SU-DHL-6 (cell line): ENCODE measurements around the gene PRLR.

Experiments used
- H2AFZ ChIP-seq: fragments of 200-600 bp; sonication (generic); 2 replicates; pipeline ENCODE4 v1.6.1; 2014; ENCODE audit warnings: low read depth, mild to moderate bottlenecking, moderate library complexity, mixed read lengths, antibody characterized with exemption, low read length; ENCODE audit not compliant: severe bottlenecking
- H3F3A ChIP-seq: fragments of 200-600 bp; shearing (Covaris generic); 2 replicates; pipeline ENCODE4 v1.6.0; 2016; ENCODE audit warnings: antibody characterized with exemption, mild to moderate bottlenecking; ENCODE audit not compliant: insufficient read depth
- H3K27ac ChIP-seq: fragments of 200-600 bp; sonication (generic); 2 replicates; pipeline ENCODE4 v1.5.1; 2016; ENCODE audit warnings: low read depth, mild to moderate bottlenecking, low read length, moderate library complexity, mixed read lengths
- H3K27me3 ChIP-seq: fragments of 200-600 bp; sonication (generic), shearing (Covaris generic); 2 replicates; pipeline ENCODE4 v1.6.0; 2014; ENCODE audit warnings: mild to moderate bottlenecking, low read length
- H3K36me3 ChIP-seq: fragments of 200-600 bp; sonication (generic); 2 replicates; pipeline ENCODE4 v1.6.1; 2014; ENCODE audit warnings: mild to moderate bottlenecking, low read length, mixed read lengths
- H3K4me2 ChIP-seq: fragments of 300-600, 200-600 bp; shearing (Covaris generic), sonication (generic); 2 replicates; pipeline ENCODE4 v1.6.0; 2014; ENCODE audit warnings: low read length, low read depth, mild to moderate bottlenecking; ENCODE audit not compliant: poor library complexity, severe bottlenecking
- H3K4me3 ChIP-seq: fragments of 200-600 bp; sonication (generic); 2 replicates; pipeline ENCODE4 v1.5.1; 2014; ENCODE audit warnings: antibody characterized with exemption, low read length, mild to moderate bottlenecking, mixed read lengths; ENCODE audit not compliant: insufficient read depth, poor library complexity, severe bottlenecking
- H3K79me2 ChIP-seq: fragments of 200-600 bp; sonication (generic); 2 replicates; pipeline ENCODE4 v1.6.1; 2014; ENCODE audit warnings: mild to moderate bottlenecking, low read length, moderate library complexity; ENCODE audit not compliant: insufficient read depth
- H3K9ac ChIP-seq: fragments of 200-600 bp; sonication (generic); 2 replicates; pipeline ENCODE4 v1.7.0; 2014; ENCODE audit warnings: mild to moderate bottlenecking, low read length
- H3K9me2 ChIP-seq: fragments of 200-600 bp; sonication (generic); replicated peaks from 2 replicates; pipeline ENCODE4 v1.6.1; 2014; ENCODE audit warnings: low read length; ENCODE audit not compliant: insufficient read depth
- H3K9me3 ChIP-seq: fragments of 200-600 bp; sonication (generic); 2 replicates; pipeline ENCODE4 v1.6.1; 2014; ENCODE audit warnings: low read length, mixed read lengths; ENCODE audit not compliant: insufficient read depth
- H4K20me1 ChIP-seq: fragments of 200-600 bp; sonication (generic); 2 replicates; pipeline ENCODE4 v1.6.1; 2014; ENCODE audit warnings: low read depth, mild to moderate bottlenecking, antibody characterized with exemption, low read length, moderate library complexity, mixed read lengths
- EZH2phosphoT487 ChIP-seq: fragments of 200-600 bp; sonication (generic), shearing (Covaris generic); conservative IDR thresholded peaks from 2 replicates; pipeline ENCODE4 v1.6.1; 2018; ENCODE audit warnings: mild to moderate bottlenecking, antibody characterized with exemption, low read length, moderate library complexity, mixed read lengths
- TF ChIP-seq, protein P1 (sequence below): fragments of 200-600 bp; sonication (generic); IDR thresholded peaks from one replicate; pipeline ENCODE4 v1.5.1; 2017; ENCODE audit warnings: antibody characterized with exemption, mild to moderate bottlenecking, low read length, moderate library complexity; ENCODE audit not compliant: insufficient read depth, poor library complexity, severe bottlenecking

Gene PRLR

DNA sequence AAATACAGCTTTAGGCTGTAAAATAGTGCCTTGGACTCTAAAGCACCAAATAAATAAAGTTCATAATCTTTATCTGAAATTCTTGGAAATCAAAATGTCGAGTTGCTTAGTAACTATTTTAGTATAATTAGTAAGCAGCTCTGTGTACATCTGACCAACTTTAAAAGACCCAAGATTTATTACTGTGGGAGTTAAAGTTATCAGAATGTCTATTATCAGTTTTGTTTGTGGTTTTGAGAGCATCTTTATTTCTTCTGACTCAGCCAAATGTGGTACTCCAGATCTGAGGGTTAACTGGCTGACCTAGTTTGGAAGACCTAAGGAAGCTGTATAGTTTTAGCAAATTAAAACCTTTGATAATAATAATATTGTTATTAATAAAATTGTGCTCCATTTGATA lies 81.2 kb downstream of the PRLR start:
- no peak for TF ChIP-seq EZH2phosphoT487
- TF ChIP-seq, protein P1, sequence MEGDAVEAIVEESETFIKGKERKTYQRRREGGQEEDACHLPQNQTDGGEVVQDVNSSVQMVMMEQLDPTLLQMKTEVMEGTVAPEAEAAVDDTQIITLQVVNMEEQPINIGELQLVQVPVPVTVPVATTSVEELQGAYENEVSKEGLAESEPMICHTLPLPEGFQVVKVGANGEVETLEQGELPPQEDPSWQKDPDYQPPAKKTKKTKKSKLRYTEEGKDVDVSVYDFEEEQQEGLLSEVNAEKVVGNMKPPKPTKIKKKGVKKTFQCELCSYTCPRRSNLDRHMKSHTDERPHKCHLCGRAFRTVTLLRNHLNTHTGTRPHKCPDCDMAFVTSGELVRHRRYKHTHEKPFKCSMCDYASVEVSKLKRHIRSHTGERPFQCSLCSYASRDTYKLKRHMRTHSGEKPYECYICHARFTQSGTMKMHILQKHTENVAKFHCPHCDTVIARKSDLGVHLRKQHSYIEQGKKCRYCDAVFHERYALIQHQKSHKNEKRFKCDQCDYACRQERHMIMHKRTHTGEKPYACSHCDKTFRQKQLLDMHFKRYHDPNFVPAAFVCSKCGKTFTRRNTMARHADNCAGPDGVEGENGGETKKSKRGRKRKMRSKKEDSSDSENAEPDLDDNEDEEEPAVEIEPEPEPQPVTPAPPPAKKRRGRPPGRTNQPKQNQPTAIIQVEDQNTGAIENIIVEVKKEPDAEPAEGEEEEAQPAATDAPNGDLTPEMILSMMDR = no peak
- Histone ChIP-seq H3K4me2 (no peak overlapping the region), H3K9ac (no peak overlapping the region), H3K27me3 (no peaks in the 10 kb centered on the region), H3K9me3 (no peaks in the 10 kb centered on the region), H3K36me3 (no peaks in the 10 kb centered on the region), H3F3A (no peaks in the 10 kb centered on the region), H2AFZ (no peak overlapping the region), H3K27ac (no peak overlapping the region), H3K4me3 (no peak overlapping the region), H3K79me2 (no peaks in the 10 kb centered on the region), H3K9me2 (no peaks in the 10 kb centered on the region), H4K20me1 (no peaks in the 10 kb centered on the region)

DNA sequence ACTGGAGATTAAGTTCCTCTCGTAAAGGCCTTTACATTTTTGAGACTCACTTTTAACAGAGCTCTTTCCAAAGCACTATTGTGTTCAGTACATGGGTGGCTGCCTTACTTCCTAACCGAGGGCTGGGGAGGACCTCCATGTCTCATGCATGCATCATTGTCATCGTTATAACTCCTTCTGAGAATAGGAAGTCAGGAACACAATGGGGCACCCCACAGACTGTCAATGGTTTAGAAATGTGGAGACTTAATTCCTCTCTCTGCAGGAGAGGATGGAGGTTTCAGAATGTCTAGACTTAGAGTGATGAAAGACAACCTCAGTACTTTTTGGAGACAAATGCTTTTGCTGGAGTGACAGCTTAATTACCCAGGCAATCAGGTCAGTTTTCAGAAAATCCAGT lies 83.9 kb downstream of the PRLR start:
- Histone ChIP-seq H3K9ac (no peak overlapping the region), H3K27ac (no peak overlapping the region), H4K20me1 (no peaks in the 10 kb centered on the region)

DNA sequence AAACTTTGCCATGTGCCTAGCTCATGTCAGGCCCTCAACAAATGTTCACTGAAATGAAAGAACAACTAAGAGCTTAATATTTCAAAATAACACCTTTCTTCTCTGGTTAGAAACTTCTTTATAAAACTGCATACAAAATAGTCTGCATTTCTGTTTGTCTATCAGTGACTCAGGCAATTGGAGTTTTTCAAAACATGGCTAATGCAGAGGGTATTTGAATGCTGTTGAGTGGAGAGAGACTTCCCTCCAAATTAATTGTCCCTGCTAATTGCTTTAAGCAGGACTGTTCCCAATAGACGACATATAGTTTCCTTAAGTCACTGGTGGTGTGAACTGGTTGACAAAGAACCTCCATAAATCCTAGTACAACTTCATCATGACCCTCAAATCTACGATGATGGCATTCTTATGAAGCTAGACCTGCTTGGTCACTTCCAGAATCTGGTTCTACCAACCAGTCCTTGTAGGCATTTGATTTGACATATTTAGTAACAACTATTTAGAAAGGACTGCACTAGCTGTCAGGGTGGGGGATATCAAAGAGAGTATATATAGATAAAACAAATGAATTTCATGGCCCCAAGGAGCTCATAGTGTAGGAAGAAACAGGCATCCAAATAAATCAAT lies 84.5 kb downstream of the PRLR start:
- Histone ChIP-seq H3F3A (no peaks in the 10 kb centered on the region), H3K4me2 (no peak overlapping the region), H3K27me3 (no peaks in the 10 kb centered on the region)

More for the DNA sequence above, 83.9 kb downstream of the PRLR start:
- Histone ChIP-seq H3K36me3 (no peaks in the 10 kb centered on the region), H3K9me2 (no peaks in the 10 kb centered on the region), H3K4me2 (no peak overlapping the region), H2AFZ (no peak overlapping the region), H3F3A (no peaks in the 10 kb centered on the region), H3K27me3 (no peaks in the 10 kb centered on the region), H3K4me3 (no peak overlapping the region), H3K79me2 (no peaks in the 10 kb centered on the region), H3K9me3 (no peaks in the 10 kb centered on the region)
- TF ChIP-seq EZH2phosphoT487 = no peak
- TF ChIP-seq, protein P1 = no peak

More for the DNA sequence above, 84.5 kb downstream of the PRLR start:
- H3K36me3 ChIP-seq = no peaks in the 10 kb centered on the region
- no peaks in the 10 kb centered on the region for H3K9me3 ChIP-seq
- no peak overlapping the region for H3K27ac ChIP-seq
- no peaks in the 10 kb centered on the region for H4K20me1 ChIP-seq
- H3K79me2 ChIP-seq = no peaks in the 10 kb centered on the region
- H3K4me3 ChIP-seq = no peak overlapping the region
- TF ChIP-seq, protein P1 = no peak
- no peak for TF ChIP-seq EZH2phosphoT487
- H2AFZ ChIP-seq = no peak overlapping the region
- H3K9me2 ChIP-seq = no peaks in the 10 kb centered on the region
- H3K9ac ChIP-seq = no peak overlapping the region
